Measurements from ENCODE around the gene NNMT. TPM values are rescaled to one million over a fixed set of nuclear protein-coding genes. Genes with fewer than 3 reads are reported as not detected.

NNMT gene
- polyA plus RNA-seq, 1 of the 3 experiments (the other 2 are of a cell fraction), result 84.6 TPM

GRCh38 chr11:114304969-114305368 is 8.8 kb downstream of the NNMT start:
- peaks cover 0 to 11% of the 10 kb centered on the region in 2 experiments; a peak in 1 of 4 replicates for H3K4me1 ChIP-seq (ENCODE audit: control insufficient read depth in 1 of 2, insufficient read depth in 2 of 2, low read depth in 1 of 2, low read length in 1 of 2)
- ChIA-PET POLR2A (no interaction called here), CTCF (no interaction called here)
- no peak for TF ChIP-seq JUND (IDR thresholded peaks at IDR 0.05)
- TF ChIP-seq GATA2 (CRISPR knock-in tag; IDR thresholded peaks at IDR 0.05), result no peak
- TF ChIP-seq FOXM1 (IDR thresholded peaks at IDR 0.05; ENCODE audit: low read depth), result no peak
- TF ChIP-seq ELF1 (IDR thresholded peaks at IDR 0.05), result no peak
- no peak for TF ChIP-seq SIN3A (IDR thresholded peaks at IDR 0.05; ENCODE audit: borderline replicate concordance, low read depth, low read length)
- no peak for TF ChIP-seq SMC3 (IDR thresholded peaks at IDR 0.05; ENCODE audit: low read depth, low read length)
- TF ChIP-seq MEF2A (IDR thresholded peaks at IDR 0.05; ENCODE audit: borderline replicate concordance, low read depth), result no peak
- TF ChIP-seq TEAD4 (IDR thresholded peaks at IDR 0.05; ENCODE audit: borderline replicate concordance, insufficient read depth), result no peak
- no peak for TF ChIP-seq YY1 (IDR thresholded peaks at IDR 0.05; ENCODE audit: low read depth)
- no peak for TF ChIP-seq TAF1 (IDR thresholded peaks at IDR 0.05; ENCODE audit: borderline replicate concordance, low read depth, low read length)
- TF ChIP-seq, protein P1, sequence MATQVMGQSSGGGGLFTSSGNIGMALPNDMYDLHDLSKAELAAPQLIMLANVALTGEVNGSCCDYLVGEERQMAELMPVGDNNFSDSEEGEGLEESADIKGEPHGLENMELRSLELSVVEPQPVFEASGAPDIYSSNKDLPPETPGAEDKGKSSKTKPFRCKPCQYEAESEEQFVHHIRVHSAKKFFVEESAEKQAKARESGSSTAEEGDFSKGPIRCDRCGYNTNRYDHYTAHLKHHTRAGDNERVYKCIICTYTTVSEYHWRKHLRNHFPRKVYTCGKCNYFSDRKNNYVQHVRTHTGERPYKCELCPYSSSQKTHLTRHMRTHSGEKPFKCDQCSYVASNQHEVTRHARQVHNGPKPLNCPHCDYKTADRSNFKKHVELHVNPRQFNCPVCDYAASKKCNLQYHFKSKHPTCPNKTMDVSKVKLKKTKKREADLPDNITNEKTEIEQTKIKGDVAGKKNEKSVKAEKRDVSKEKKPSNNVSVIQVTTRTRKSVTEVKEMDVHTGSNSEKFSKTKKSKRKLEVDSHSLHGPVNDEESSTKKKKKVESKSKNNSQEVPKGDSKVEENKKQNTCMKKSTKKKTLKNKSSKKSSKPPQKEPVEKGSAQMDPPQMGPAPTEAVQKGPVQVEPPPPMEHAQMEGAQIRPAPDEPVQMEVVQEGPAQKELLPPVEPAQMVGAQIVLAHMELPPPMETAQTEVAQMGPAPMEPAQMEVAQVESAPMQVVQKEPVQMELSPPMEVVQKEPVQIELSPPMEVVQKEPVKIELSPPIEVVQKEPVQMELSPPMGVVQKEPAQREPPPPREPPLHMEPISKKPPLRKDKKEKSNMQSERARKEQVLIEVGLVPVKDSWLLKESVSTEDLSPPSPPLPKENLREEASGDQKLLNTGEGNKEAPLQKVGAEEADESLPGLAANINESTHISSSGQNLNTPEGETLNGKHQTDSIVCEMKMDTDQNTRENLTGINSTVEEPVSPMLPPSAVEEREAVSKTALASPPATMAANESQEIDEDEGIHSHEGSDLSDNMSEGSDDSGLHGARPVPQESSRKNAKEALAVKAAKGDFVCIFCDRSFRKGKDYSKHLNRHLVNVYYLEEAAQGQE (IDR thresholded peaks at IDR 0.05; ENCODE audit: low read depth, low read length), result no peak
- no peaks in the 10 kb centered on the region for H3K9me2 ChIP-seq
- H4K20me1 ChIP-seq (ENCODE audit: insufficient read depth), result no peaks in the 10 kb centered on the region
- H3K27ac ChIP-seq (ENCODE audit: low read depth in 2 of 2, low read length in 1 of 2), result no peak overlapping the region
- H3K36me3 ChIP-seq (replicated peaks in 1 of 2; ENCODE audit: control insufficient read depth in 1 of 2, insufficient read depth in 2 of 2, low read length in 1 of 2), result peaks cover 21 to 38% of the 10 kb centered on the region in 2 experiments
- DNase-seq, result no peak
- H3K9ac ChIP-seq, result no peak overlapping the region
- H3K27me3 ChIP-seq (ENCODE audit: insufficient read depth), result no peaks in the 10 kb centered on the region
- WGBS (ENCODE audit: low lambda C conversion rate), result 11% methylated on average over 1 of the region's 1 CpG
- peaks cover 5% of the 10 kb centered on the region for H3F3A ChIP-seq (replicated peaks; ENCODE audit: insufficient read depth)
- H3K4me3 ChIP-seq (ENCODE audit: low read depth in 2 of 2, low read length in 1 of 2), result no peak overlapping the region
- H3K79me2 ChIP-seq (ENCODE audit: insufficient read depth), result peaks cover 86% of the 10 kb centered on the region
- H3K4me2 ChIP-seq, result no peak overlapping the region
- peaks cover 7% of the 10 kb centered on the region; the same call in 1 of the 2 replicates for H3K9me3 ChIP-seq
- H2AFZ ChIP-seq (ENCODE audit: low read depth), result no peak overlapping the region

DNA sequence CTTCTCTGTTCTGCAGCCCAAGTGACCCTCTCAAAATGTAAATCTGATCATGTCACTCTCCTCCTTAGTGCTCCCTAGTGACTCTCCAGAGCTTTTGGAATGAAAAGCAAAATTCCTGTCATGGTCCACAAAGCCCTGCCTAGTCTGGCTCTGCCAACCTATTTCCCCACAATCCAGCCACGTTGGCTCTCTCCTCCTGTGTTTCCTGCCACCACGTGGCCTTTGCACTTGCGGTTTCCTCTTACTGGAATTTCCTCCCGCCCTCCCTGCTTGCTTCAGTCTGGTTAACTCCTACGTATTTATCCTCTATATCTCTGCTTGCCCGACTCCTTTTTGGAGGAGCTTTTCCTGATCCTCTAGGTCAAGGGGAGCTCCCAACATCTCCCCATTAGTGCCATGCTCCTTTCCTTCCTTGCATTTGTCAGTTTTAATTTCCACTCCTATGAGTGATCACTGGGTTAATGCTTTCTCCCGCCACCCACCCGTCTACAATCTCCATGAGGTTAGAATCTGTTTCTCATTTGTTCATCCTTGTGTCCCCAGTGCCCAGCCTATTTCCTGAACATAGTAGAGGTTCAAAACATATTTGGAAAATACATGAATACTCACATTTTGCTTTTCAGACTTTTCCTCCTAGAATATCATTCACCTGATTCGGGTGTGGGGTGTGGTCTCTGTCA is 11.5 kb downstream of the NNMT start:
- no peak for DNase-seq
- WGBS (ENCODE audit: low lambda C conversion rate), result 36% methylated on average over 9 of the region's 9 CpGs

More for the DNA sequence above, 11.5 kb downstream of the NNMT start:
- ChIA-PET CTCF (interaction anchor here (1.1 to 2.5 kb wide), 4 partner anchors 10 to 47 kb away, joined by 3 to 12 read pairs (median 9); no protein-coding TSS in a partner anchor), POLR2A (no interaction called here)
- TF ChIP-seq NFIC (IDR thresholded peaks at IDR 0.05; ENCODE audit: borderline replicate concordance) (peak; percentile 47; the same call in 1 of the 2 replicates), TCF12 (IDR thresholded peaks at IDR 0.05) (peak; percentile 38; the same call in 1 of the 2 replicates)
- TF ChIP-seq, protein P2, sequence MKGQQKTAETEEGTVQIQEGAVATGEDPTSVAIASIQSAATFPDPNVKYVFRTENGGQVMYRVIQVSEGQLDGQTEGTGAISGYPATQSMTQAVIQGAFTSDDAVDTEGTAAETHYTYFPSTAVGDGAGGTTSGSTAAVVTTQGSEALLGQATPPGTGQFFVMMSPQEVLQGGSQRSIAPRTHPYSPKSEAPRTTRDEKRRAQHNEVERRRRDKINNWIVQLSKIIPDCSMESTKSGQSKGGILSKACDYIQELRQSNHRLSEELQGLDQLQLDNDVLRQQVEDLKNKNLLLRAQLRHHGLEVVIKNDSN (IDR thresholded peaks at IDR 0.05; ENCODE audit: borderline replicate concordance, low read depth), result peak; percentile 75; the same call in 1 of the 2 replicates
- TF ChIP-seq, protein P3, sequence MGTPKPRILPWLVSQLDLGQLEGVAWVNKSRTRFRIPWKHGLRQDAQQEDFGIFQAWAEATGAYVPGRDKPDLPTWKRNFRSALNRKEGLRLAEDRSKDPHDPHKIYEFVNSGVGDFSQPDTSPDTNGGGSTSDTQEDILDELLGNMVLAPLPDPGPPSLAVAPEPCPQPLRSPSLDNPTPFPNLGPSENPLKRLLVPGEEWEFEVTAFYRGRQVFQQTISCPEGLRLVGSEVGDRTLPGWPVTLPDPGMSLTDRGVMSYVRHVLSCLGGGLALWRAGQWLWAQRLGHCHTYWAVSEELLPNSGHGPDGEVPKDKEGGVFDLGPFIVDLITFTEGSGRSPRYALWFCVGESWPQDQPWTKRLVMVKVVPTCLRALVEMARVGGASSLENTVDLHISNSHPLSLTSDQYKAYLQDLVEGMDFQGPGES (IDR thresholded peaks at IDR 0.05; ENCODE audit: low read depth, low read length), result no peak
- TF ChIP-seq, protein P4, sequence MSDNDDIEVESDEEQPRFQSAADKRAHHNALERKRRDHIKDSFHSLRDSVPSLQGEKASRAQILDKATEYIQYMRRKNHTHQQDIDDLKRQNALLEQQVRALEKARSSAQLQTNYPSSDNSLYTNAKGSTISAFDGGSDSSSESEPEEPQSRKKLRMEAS (IDR thresholded peaks at IDR 0.05; ENCODE audit: low read depth), result peak; percentile 95
- no peak overlapping the region for H3K9ac ChIP-seq
- H3K4me2 ChIP-seq, result peak overlapping the region; percentile 47
- H3K27me3 ChIP-seq (ENCODE audit: insufficient read depth), result no peaks in the 10 kb centered on the region
- H3K79me2 ChIP-seq (ENCODE audit: insufficient read depth), result peaks cover 73% of the 10 kb centered on the region
- peak overlapping the region in 1 of 2 experiments; percentile 15; a peak in 1 of 4 replicates for H3K4me3 ChIP-seq (ENCODE audit: low read depth in 2 of 2, low read length in 1 of 2)
- no peaks in the 10 kb centered on the region for H4K20me1 ChIP-seq (ENCODE audit: insufficient read depth)
- peaks cover 0 to 11% of the 10 kb centered on the region in 2 experiments; a peak in 1 of 4 replicates for H3K4me1 ChIP-seq (ENCODE audit: control insufficient read depth in 1 of 2, insufficient read depth in 2 of 2, low read depth in 1 of 2, low read length in 1 of 2)
- peak overlapping the region; percentile 59 to 86; a peak in 3 of 4 replicates for H3K27ac ChIP-seq (ENCODE audit: low read depth in 2 of 2, low read length in 1 of 2)
- H3K9me3 ChIP-seq, result no peaks in the 10 kb centered on the region
- H3K36me3 ChIP-seq (replicated peaks in 1 of 2; ENCODE audit: control insufficient read depth in 1 of 2, insufficient read depth in 2 of 2, low read length in 1 of 2), result peaks cover 14 to 15% of the 10 kb centered on the region in 2 experiments
- no peaks in the 10 kb centered on the region for H3K9me2 ChIP-seq
- H2AFZ ChIP-seq (ENCODE audit: low read depth), result no peak overlapping the region
- H3F3A ChIP-seq (replicated peaks; ENCODE audit: insufficient read depth), result no peaks in the 10 kb centered on the region
